ENCODE measurements around the gene CNTF.

- TF ChIP-seq CTCF (IDR thresholded peaks at IDR 0.05) = peak; percentile 78 to 93 (median 84)
- no peak for TF ChIP-seq POLR2A (IDR thresholded peaks at IDR 0.05)
These were observed 31.8 kb downstream of the CNTF start for GRCh38 chr11:58654079-58654907.
